Esophagus muscularis mucosa (tissue), 3 donors: ENCODE data around the gene ASIP.

Source experiments
- POLR2A ChIP-seq: fragments of 450-650 bp; IDR thresholded peaks from one replicate; pipeline ENCODE4 v1.6.1; 2017; ENCODE audit warnings: antibody characterized with exemption, moderate library complexity, mild to moderate bottlenecking, low read depth
- TF ChIP-seq, protein P1 (sequence below), 3 experiments: fragments of 200-600 bp in 2 of 3; fragments of 450-650 bp in 1 of 3; sonication (generic) in 2 of 3; IDR thresholded peaks; one replicate each; pipeline ENCODE4 v1.5.1; 2017 to 2019; ENCODE audit warnings: antibody characterized with exemption in 3 of 3, mild to moderate bottlenecking in 2 of 3, moderate library complexity in 1 of 3

DNA sequence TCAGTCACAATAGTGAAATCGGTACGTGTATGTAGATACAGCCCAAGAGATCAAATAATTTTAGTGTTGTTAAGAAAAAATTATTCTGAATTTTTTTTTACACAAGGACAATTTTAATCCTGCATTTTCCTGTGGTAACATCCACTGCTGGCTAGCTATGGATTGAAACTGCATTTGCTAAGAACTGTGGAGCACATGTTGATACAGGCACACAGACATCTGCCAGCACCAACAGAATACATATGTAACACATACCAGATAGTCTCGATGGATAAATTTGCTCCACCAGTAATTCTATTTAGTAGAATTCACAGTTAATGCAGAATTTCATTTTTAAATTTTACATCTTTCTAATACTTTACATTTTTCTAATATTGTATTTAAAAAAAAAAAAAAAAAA is 2.2 kb downstream of the ASIP start:
- TF ChIP-seq, protein P1, sequence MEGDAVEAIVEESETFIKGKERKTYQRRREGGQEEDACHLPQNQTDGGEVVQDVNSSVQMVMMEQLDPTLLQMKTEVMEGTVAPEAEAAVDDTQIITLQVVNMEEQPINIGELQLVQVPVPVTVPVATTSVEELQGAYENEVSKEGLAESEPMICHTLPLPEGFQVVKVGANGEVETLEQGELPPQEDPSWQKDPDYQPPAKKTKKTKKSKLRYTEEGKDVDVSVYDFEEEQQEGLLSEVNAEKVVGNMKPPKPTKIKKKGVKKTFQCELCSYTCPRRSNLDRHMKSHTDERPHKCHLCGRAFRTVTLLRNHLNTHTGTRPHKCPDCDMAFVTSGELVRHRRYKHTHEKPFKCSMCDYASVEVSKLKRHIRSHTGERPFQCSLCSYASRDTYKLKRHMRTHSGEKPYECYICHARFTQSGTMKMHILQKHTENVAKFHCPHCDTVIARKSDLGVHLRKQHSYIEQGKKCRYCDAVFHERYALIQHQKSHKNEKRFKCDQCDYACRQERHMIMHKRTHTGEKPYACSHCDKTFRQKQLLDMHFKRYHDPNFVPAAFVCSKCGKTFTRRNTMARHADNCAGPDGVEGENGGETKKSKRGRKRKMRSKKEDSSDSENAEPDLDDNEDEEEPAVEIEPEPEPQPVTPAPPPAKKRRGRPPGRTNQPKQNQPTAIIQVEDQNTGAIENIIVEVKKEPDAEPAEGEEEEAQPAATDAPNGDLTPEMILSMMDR (IDR thresholded peaks at IDR 0.05): no peak
- TF ChIP-seq POLR2A: no peak
